Activated CD4-positive, CD25-positive, alpha-beta regulatory T cell treated with anti-CD3 and anti-CD28 coated beads, Interleukin-2, amount 50 U/mL, for 16 hours (primary cell): ENCODE data around the gene FOXK2.
"Not testable (repeated sequence)": the region's sequence is repeated elsewhere in the genome, so short reads cannot be mapped to it uniquely, and the experiment has no call there.

Source experiments
- DNase-seq: peaks from one replicate; pipeline ENCODE4 v3.0.0-alpha.2; 2020; ENCODE audit warnings: low read depth, low spot score

Gene FOXK2

DNA sequence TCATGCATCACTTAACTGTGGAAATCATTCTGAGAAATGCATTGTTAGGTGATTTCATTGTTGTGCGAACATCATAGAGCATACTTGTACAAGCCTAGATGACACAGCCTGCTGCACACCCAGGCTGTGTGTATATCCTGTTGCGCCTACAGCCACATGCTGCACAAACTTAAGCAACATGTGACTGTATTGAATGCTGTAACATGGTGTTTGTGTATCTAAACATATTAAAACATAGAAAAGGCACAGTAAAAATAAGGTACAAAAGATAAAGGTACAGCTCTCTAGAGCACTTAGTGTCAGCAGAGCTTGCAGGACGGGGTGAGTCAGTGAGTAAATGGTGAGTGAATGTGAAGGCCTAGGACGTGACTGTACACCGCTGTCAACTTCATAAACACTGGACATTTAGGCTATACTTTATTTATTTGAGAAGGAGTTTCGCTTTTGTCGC, 11.9 kb downstream of the FOXK2 start:
- no peak for DNase-seq

DNA sequence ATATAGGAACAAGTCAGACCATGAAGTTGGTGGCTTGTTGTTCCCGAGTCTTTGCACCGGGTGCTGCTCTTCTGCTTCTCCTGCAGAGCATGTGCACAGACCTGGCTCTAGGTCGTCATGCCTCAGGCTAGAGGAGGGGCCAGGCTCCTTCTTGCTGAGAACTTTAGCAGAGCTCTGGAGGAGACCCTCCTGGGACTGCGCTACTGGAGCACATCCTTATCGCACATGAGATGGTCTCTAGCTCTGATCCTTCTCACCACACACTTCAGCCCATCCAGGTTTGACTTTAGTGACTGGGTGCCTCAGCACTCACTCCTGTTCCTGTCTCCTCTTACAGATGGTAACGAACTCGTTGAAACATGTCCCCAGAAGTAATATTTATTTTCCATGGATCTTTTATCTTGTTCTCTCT, 14.9 kb downstream of the FOXK2 start:
- DNase-seq, result no peak

DNA sequence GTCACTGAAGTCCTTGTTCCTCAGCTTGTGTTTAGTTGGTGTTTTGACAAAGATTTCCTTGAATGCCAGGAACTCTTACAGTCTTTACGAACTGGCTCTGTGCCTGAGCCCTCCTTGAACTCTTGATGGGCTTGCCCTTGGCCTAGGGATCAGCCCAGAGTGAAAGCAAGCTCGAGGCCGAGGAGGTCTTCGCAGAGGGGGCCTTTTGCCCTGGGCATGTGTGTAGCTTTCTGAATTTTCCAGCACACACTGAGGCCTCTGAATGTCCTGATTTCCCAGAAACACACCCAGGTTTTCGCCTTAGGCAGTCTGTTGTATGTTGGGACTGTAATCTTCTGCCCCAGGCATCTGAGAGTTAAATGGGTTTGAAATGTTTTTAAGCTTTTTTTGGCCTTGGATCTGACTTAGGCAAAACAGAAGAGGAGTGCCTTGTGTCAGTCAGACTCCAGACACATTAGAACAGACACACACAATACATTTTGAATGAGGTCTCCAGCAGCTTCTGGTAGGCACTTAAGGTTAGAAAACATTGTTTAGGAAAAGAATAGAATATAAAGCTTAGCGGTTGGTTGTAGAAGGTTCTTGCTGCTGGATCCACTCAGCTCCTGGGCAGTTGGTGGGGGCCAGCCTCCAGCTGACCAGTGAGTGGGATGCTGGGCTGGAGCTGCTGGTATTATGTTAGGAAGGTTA, 17.1 kb downstream of the FOXK2 start:
- no peak for DNase-seq

DNA sequence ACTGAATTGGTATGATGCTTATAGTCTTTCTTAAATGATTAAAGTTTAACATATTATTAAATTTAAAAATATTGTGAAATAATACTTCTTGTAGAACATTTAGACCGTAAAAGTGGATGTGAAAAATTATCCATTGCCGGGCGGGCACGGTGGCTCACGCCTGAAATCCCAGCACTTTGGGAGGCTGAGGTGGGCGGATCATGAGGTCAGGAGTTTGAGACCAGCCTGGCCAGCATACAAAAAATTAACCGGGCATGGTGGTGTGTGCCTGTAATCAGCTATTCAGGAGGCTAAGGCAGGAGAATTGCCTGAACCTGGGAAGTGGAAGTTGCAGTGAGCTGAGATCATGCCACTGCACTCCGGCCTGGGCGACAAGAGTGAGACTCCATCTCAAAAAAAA, 17.7 kb downstream of the FOXK2 start:
- not testable (repeated sequence) for DNase-seq

DNA sequence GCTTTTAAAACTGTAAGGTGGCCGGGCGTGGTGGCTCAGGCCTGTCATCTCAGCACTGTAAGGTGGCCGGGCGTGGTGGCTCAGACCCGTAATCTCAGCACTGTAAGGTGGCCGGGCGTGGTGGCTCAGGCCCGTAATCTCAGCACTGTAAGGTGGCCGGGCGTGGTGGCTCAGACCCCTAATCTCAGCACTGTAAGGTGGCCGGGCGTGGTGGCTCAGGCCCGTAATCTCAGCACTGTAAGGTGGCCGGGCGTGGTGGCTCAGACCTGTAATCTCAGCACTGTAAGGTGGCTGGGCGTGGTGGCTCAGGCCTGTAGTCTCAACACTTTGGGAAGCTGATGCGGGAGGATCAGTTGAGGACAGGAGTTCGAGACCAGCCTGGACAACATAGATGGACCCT, 19.5 kb downstream of the FOXK2 start:
- not testable (repeated sequence) for DNase-seq

DNA sequence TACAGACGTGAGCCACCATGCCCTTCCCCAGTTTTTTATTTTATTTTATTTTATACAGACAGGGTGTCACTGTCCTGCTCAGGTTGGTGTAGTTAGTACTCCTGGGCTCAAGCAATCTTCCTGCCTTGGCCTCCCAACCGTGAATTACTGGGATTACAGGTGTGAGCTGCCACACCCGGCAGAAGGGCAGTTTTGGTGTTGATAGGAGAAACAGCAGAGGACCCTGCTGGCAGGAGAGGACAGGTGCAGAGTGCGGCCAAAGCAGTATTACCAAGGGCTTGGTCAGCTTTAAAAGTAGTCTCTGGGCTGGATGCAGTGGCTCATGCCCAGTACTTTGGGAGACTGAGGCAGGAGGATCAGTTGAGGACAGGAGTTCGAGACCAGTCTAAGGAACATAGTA, 22.9 kb downstream of the FOXK2 start:
- no peak for DNase-seq

DNA sequence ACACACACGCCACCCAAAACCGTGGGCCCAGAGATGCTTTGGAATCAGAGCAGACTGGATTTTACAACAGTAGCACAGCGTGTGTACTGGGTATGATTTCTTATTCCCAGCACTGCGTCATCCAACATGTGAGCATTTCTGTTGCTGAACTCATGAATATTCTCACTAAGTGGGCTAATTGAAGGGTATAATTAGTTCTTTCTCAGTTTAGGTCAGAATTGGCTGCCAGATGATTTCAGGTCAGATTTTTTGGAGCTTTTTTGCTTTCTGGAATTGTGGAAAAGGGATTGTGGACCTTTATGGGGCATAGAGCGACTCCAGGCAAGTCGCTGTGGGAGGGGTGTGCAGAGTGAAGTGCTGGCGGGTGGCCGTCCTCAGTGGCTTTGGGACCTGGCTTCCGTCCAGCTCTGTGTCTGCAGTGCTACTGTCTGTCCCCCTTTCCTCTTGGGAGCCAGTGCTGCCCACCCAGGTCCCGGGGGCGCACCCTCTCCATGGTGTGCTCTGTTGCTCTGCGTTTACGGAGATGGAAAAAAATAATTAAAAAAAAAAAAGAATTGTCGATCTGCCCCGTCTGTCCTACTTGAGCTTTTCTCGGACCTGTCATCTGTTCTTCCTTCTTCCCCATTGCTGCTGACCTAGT, 25.0 kb downstream of the FOXK2 start:
- no peak for DNase-seq

DNA sequence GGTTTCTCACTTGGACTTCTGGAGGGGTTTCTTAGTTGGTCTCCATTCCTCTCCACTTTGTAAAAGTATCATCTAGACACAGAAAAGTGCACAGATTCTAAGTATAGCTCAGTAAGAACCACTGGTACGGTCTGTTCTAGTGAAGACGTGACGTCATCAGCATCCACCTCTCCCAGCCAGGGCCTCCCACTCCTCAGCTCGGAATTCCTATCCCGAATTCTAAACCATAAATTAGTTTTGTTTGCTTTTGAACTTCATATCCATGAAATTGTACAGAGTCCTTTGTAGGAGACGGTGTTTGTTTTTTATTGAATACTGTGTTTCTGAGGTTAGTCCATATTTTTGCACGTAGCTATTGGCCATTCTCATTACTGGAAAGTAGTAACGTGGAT, 25.5 kb downstream of the FOXK2 start:
- DNase-seq, result no peak

DNA sequence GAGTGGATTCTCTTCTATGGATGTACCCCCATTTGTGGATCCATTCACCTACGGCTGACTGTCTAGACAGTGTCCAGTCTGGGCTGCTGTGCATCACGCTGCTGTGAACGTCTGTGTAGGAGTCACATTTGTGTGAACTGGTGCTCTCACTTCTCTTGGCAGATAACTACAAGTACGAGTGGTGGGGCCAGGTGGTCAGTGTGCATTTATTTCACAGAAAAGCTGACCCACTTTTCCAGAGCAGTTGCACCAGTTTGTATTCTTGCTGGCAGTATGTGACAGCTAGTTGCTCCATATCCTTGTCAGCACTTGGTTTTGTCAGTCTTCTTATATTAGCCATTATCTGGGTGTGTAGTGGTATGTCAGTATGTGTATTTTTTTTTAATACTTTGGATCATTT, 28.4 kb downstream of the FOXK2 start:
- DNase-seq, result no peak

DNA sequence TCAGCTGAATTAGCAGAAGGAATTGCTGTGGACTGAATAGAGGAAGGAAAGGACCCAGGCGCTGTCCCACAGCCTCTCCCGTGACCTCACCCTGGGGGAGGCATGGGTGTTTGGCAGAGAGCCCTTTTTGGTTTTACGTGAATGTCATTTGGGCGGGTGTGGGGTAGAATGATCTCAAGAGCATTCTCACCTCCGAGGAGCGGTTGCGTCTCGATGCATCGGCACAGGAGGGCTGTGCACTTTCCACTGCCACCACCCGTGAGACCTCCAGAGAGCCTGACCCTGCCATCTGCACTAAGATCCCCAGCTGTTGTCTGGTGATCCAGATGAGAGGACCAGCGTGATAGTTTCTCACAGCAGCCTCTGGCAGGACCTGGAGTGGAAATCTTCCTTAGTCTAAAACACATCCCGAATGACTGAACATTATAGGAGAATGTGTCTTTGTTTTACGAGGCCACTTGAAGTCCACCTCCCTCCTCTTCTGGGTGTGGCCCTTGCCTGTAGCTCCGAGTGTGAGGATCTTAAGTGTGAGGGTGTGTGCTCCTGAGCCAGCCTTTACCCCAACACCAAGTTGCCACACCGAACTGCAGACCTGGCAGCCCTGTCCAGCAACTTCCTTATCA, 29.3 kb downstream of the FOXK2 start:
- DNase-seq, result no peak

DNA sequence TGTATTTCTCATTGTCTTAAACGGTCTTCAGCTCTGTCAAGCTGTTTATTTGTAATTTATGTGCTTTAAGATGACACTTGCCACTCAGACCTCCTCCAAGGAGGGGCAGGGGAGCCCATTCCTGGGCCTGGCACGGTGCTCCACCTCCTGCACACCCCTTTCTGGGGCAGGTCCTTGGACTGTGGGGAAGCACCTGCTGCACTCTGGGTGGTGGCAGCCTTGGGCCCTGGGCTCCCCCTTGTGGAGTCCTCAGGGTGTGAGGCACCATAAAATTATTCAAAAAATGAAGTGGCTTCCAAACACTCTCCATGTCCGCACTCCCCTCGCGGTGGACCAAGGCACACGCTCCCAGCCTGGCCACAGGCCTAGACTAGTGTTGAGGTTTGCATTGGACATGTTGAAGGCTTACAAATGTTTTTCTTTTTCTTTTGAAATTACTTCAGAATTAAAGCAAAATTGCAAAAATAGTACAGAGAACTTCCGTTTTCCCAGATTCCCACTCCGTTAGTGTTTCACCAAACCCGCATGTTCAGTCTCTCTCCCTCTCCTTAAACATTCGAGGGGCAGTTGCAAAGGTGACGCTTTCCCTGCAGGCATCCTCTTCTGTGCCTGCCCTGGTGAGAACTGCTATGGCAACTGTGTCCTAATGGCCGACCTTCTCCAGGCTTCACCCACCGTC, 32.4 kb downstream of the FOXK2 start:
- DNase-seq, result peak; percentile 51

DNA sequence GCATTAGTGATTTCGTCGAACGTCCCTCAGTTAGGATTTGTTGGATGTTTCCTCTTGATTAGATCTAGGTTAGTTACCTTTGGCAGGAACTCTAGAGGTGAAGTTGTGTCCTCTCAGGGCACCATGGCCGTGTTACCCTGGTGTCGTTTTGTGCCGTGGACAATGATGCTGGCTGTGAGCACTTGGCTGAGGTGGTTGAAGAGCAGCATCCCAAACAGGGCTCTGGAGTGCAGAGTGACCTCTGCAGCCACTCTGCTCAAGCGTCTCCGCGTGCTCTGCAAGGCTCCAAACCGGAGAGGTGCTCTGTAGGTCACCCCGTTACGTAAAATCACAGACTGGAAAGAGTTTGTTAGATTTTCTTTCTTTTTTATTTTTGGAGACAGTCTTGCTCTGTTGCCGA, 33.0 kb downstream of the FOXK2 start:
- DNase-seq, result no peak

DNA sequence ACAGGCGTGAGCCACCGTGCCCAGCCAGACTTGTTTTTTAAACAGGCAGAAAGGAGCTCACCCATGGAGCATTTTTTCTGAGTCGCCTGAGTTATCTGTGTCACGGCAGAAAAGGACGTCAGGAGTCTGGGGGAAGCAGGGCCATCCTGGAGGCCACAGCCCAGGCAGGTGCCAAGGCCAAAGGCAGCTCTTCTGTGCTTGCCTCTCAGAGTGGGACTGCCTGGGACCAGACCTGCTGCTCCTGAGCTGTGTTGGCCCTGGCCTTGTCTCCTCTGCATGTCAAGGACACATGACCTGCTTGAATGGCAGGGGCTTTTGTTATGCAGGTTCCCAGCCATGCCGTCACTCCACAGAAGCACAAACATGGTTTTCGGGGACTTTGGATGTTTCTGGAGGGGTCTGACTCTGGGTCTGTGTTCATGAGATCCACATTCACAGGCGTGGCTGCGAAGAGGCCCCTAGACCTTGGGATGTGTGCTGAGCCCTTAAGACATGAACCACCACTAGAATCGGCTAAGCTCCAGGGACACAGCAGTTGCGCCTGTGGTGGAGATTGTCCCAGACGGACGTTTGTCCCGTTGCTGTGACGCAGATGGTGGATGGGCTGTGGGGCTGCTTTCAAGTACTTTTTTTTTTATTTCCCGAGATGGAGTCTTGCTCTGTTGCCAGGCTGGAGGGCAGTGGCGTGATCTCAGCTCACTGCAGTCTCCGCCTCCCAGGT, 33.8 kb downstream of the FOXK2 start:
- DNase-seq, result no peak

DNA sequence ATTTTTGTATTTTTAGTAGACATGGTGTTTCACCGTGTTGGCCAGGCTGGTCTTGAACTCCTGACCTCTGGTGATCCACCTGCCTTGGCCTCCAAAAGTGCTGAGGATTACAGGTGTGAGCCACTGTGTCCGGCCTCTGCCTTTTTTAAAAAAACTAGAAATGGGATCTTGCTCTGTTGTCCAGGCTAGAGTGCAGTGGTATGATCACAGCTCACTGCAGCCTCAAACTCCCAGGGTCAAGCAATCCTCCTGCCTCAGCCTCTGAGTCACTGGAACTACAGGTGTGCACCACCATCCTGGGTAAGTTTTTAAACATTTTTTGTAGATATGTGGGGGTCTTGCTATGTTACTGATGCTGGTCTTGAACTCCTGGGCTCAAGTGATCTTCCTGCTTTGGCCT, 38.0 kb downstream of the FOXK2 start:
- DNase-seq, result not testable (repeated sequence)

DNA sequence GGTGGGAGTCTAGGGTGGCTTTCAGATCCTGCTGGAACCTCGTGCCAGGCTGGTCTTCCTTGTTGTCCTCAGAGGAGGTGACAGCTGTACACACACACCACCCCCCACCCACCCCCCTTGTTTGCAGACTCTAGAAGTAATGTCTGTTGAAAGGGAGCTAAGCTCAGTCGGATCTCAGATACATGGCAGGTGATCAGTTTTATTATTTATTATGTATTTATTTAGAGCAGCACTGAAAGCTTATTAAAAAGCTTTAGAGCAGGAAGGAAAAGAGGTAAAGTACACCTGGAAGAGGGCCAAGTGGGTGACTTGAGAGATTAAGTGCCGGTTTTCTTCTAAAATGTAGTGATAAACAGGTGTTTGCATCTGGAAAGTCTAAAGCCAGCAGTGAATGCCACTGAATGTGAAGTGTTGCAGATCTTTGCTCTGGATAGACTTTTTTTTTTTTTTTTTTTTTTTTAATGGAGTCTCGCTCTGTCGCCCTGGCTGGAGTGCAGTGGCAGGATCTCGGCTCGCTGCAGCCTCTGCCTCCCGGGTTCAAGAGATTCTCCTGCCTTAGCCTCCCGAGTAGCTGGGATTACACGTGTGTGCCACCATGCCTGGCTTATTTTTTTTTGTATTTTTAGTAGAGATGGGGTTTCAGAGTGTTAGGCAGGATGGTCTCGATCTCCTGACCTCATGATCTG, 40.2 kb downstream of the FOXK2 start:
- no peak for DNase-seq

DNA sequence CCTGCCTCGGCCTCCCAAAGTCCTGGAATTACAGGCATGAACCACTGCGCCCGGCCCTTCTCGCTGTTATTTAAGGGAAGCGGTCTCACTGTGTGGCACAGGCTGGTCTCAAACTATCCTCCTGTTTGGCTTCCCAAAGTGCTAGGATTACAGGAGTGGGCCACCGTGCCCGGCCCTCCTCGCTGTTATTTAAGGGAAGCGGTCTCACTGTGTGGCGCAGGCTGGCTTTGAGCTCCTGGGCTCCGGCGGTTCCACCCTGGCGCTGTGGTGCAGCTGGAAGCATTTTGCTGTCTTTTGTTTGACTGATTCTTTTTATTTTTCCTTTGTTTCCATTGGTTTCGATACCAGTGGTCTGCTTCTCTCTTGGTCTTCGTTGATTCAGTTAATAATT, 40.7 kb downstream of the FOXK2 start:
- no peak for DNase-seq

DNA sequence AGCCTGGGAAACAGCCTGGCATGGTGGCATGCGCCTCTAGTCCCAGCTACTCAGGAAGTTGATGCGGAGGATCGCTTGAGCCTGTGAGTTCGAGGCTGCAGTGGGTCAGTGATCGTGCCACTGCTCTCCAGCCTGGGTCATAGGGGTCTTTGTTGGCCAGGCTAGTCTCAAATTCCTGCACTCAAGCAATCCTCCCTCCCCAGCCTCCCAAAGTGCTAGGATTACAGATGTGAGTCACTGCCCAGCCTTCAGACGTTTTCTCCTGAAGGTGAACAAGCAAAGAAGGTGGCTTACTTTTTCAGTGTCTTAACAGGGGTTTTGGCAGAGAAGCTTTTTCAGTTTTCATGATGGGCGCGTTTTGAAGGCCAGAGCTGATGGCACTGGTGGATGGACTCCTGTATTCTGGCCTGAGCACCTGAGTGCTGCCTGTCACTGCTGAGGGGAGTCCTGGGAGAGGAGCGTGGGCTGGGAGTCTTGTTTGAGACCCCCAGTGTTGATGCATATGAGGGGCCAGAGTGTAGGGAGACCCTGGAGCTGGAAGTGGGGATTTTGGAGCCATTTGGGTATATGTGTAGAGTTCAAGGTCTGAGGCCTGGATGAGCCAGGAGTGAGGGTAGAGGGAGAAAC, 41.4 kb downstream of the FOXK2 start:
- DNase-seq, result no peak

DNA sequence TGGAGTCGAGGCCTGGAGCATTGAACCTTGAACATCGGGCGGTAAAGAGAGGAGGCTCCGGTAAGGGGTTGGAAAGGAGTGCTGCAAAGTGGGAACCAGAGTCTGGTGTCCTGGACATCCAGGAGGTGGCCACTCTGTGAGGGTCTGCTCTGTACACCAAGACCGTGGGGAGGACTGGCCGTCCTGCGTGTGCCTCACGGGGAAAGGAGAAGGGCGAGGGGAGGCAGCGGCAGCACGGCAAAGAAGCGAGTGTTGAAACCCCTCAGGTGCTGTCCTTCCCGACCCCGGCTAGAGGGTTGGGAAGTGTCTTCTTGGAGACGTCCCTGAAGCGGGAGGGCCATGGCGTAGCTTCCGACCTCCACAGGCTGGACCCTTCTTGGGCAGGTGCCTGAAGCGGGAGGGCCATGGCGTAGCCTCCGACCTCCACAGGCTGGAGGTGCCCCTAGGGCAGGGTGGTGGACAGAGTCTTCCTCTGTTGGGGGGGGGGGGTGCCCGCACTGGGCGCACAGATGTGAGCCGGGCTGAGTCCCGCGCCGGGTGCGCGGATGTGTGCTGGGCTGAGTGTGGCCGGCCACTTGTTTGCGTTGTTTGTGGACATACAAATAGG, 42.0 kb downstream of the FOXK2 start:
- no peak for DNase-seq

DNA sequence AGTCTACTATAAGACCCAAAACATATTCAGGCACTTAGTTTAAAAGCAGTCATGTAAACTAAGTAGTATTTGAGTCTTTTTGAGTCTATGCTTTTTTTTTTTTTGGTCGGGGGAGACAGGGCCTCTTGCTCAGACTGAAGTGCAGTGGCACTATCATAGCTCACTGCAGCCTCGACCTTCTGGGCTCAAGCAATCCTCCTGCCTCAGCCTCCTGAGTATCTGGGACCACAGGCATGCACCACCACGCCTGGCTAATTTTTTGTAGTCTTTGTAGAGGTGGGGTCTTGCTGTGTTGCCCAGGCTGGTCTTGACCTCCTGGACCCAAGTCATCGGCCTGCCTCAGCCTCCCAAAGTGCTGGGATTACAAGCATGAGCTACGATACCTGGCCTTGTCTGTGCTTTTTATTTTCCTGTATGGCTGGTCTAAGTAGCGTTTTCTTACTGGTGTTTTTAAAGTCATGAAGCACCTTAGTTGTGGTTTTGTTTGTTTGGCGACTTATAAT, 43.2 kb downstream of the FOXK2 start:
- DNase-seq, result not testable (repeated sequence)

DNA sequence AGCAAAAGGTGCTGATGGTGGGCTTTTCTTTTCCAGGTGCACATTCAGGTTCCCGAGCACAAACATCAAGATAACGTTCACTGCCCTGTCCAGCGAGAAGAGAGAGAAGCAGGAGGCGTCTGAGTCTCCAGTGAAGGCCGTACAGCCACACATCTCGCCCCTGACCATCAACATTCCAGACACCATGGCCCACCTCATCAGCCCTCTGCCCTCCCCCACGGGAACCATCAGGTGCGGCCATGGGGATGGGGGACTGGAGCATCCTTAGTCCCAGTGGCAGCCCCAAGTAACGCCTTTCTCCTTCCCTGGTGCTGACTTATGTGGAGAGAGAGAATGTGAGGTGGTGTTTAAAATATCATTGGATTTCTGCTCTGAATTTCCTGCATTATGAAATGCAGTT, 43.8 kb downstream of the FOXK2 start:
- no peak for DNase-seq
